HG02885 (cell line): ENCODE data around the gene ZFP69.

Experiments used
- ATAC-seq: cut with Tn5 transposase; IDR thresholded peaks from one replicate; pipeline ENCODE4 v1.9.1; 2021; ENCODE audit warnings: mild to moderate bottlenecking; ENCODE audit not compliant: unreplicated experiment, poor library complexity

ZFP69 gene

DNA sequence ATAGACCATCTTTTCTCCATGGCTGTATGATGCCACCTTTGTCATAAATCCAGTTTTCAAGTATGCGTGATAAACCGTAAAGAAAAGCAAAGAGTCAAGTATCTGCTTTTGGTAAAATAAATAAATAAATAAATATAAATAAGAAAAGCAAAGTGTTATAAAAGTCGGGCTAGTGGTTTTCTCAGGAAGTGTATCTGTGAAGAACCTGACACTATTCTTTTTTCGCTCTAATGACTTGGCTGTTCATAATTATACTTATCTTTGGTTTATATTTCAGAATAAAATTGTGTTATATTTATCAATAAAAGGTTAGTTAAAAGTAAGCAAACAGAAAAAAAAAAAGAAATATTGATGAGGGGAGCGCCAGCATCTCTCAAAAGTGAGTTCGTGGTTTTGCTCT lies 30.9 kb downstream of the ZFP69 start:
- no peak for ATAC-seq

DNA sequence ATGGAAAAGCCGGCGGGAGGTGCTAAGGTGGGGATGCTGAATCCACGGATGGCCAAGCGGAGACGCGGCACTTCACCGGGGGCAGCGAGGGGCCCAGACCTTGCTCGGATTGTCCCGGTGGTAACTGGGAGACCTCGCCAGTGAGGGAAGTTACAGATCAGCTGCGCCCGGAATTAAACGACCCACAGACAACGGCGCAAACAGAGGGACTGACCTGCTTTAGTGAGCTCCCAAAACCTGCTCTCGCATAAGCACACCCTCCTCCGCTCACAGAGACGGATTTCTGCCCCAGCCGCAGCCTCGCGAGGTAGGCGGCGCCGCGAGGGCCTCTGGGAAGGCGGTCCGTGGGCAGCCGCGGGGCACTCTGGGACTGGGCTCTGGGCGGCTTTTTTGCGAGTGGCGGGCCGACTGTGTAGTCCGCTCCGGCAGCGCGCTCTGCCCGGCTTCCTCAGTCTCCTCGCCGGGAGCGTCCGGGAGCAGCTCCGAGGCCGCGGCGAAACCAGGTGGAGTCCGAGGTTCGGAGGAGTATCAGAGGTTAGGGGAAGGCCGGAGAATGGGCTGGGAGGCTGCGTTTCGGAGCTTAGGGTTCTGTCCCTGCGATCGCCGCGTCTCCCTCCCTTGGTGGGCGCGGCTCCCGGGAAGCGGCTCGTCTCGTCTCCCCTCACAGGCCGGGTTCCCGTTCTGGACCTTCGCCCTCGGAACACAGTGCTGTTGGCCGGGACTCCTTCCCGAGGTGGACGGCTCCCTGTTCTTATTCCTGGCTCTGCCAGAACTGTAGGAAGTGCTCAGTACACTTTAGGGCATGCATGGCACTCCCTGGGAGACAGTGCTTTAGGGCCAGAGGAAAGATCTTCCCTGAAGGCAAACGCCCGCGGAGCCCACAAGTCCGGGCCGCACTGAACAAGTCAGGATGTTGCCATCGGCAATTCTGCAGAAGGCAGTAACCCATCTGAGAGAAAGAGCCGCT lies 31.6 kb downstream of the ZFP69 start, which contains the start of gene EXO5:
TSS of gene EXO5 (plus strand) at position 393 of the 967 bp plus-strand sequence. CDS start 5,778 bp downstream, outside the sequence.
- peak; percentile 87 for ATAC-seq

GRCh38 chr1:40519517-40519916 lies 42.4 kb downstream of the ZFP69 start:
- ATAC-seq: no peak

GRCh38 chr1:40530735-40531380 lies 53.8 kb downstream of the ZFP69 start:
- ATAC-seq: no peak

DNA sequence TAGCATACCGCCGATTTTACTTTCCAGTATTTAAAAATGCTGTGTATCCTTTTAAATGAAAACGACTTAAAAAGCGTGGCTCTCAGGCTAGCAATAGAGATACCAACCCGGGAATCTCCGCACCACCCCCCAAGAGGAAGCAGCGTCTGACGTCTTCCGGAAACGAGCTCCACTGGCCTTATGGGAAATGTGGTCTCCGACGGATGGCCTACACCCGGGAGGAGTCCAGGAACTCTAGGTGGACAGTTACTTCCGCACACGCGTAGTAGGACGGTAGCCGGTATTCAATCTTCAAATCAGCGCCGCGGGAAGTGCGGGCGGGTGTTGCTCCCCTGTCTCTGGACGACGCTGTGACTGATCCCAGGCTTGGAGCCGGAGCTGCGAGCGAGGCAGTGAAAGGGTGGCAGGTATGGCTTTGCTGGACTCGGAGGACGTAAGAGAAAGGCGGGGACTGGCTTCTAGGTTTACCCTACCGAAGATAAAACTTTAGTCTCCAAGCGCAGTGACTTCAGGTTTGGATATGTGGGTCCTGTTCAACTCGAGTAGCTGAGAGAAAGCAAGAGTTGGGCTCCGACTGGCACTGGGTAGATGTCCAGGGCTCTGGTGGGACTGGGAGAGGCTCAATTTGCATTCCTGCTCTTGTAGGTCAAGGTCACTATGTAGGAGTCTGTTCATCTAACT lies 54.4 kb downstream of the ZFP69 start, which contains the start of gene ZNF684:
TSS of gene ZNF684 (plus strand) at position 257 of the 681 bp plus-strand sequence. CDS start 1,530 bp downstream, outside the sequence.
- peak; percentile 94 for ATAC-seq

DNA sequence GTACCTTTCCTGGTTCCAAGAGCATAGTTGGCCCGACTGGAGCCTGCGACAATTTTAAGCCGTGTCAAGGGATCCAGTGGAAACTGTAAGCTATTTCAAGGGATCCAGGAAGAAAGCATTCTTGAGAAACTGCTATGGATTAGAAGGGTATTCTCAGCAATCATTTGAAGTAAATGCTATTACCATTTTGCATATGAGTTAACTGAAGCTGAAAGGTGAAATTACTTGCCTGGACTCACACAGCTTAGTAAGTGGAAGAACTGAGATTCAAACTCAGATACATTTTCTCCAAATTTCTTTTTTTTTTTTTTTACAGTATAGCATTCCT lies 54.9 kb downstream of the ZFP69 start:
- no peak for ATAC-seq

- peak; percentile 44 for ATAC-seq
These were observed 55.8 kb downstream of the ZFP69 start for GRCh38 chr1:40532844-40533424.

- ATAC-seq: no peak
These were observed 57.5 kb downstream of the ZFP69 start for GRCh38 chr1:40534589-40534988.

GRCh38 chr1:40535732-40536131 lies 58.6 kb downstream of the ZFP69 start:
- ATAC-seq: no peak

DNA sequence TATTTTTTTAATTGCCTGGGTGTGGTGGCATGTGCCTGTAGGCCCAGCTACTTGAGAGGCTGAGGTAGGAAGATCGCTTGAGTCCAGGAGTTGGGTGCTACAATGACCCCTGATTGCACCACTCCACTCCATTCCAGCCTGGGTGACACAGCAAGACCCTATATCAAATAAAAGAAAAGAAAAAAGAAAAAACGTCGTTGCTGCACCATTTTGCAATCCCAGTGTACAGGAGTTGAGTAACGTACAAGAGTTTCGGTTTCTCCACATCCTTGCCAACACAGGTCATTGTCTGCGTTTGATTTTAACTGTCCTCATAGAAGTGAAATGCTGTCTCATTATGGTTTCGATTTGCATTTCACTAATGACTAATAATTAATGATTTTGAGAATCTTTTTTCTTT lies 62.2 kb downstream of the ZFP69 start:
- no peak for ATAC-seq
